ENCODE results near the gene TRMT44.
"Not testable (repeated sequence)": the region's sequence is repeated elsewhere in the genome, so short reads cannot be mapped to it uniquely, and the experiment has no call there.

Gene TRMT44

DNA sequence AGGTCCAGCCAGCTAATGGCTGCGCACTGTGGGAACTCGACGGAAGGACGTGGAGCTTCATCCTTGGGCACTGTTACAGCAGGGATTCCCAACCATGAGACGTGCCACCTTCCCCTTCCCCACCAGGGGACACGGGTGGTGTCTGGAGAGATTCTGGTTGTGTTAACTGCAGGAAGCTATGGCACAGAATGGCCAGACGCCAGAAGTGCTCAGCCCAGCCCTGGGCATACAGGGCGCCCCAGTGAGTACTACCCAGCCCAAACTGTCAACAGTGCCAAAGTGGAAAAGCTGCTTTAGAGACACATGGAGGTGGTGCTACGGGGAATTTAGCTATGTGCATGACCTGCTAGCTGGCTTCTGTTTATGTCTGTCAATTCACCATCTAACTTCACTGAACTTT, 32.8 kb upstream of the TRMT44 start:
- H3K36me3 ChIP-seq (ENCODE audit: insufficient read depth, low read length), result no peaks in the 10 kb centered on the region
- H3K4me1 ChIP-seq (ENCODE audit: control insufficient read depth, insufficient read depth, low read length, unreplicated experiment), result no peaks in the 10 kb centered on the region
- no peaks in the 10 kb centered on the region for H3K79me2 ChIP-seq (ENCODE audit: control insufficient read depth, insufficient read depth, low read length, unreplicated experiment)
- no peak overlapping the region for H3K27ac ChIP-seq (ENCODE audit: low read depth, low read length)
- no peak overlapping the region for H3K4me3 ChIP-seq (ENCODE audit: low read depth, low read length)
- H3K27me3 ChIP-seq (ENCODE audit: insufficient read depth, low read length), result no peaks in the 10 kb centered on the region
- no peak overlapping the region for H2AFZ ChIP-seq (ENCODE audit: low read length, unreplicated experiment)

GRCh38 chr4:8409264-8410065, 31.1 kb upstream of the TRMT44 start:
- Histone ChIP-seq H3K27ac (ENCODE audit: low read depth, low read length) (no peak overlapping the region), H3K4me3 (ENCODE audit: low read depth, low read length) (no peak overlapping the region), H3K79me2 (ENCODE audit: control insufficient read depth, insufficient read depth, low read length, unreplicated experiment) (no peaks in the 10 kb centered on the region), H3K27me3 (ENCODE audit: insufficient read depth, low read length) (no peaks in the 10 kb centered on the region), H3K4me1 (ENCODE audit: control insufficient read depth, insufficient read depth, low read length, unreplicated experiment) (no peaks in the 10 kb centered on the region), H3K36me3 (ENCODE audit: insufficient read depth, low read length) (no peaks in the 10 kb centered on the region), H2AFZ (ENCODE audit: low read length, unreplicated experiment) (no peak overlapping the region)

GRCh38 chr4:8410066-8410625, 30.4 kb upstream of the TRMT44 start:
- Histone ChIP-seq H3K4me3 (ENCODE audit: low read depth, low read length) (no peak overlapping the region), H3K27me3 (ENCODE audit: insufficient read depth, low read length) (no peaks in the 10 kb centered on the region), H3K4me1 (ENCODE audit: control insufficient read depth, insufficient read depth, low read length, unreplicated experiment) (no peaks in the 10 kb centered on the region), H2AFZ (ENCODE audit: low read length, unreplicated experiment) (no peak overlapping the region), H3K36me3 (ENCODE audit: insufficient read depth, low read length) (no peaks in the 10 kb centered on the region), H3K79me2 (ENCODE audit: control insufficient read depth, insufficient read depth, low read length, unreplicated experiment) (no peaks in the 10 kb centered on the region), H3K27ac (ENCODE audit: low read depth, low read length) (no peak overlapping the region)

DNA sequence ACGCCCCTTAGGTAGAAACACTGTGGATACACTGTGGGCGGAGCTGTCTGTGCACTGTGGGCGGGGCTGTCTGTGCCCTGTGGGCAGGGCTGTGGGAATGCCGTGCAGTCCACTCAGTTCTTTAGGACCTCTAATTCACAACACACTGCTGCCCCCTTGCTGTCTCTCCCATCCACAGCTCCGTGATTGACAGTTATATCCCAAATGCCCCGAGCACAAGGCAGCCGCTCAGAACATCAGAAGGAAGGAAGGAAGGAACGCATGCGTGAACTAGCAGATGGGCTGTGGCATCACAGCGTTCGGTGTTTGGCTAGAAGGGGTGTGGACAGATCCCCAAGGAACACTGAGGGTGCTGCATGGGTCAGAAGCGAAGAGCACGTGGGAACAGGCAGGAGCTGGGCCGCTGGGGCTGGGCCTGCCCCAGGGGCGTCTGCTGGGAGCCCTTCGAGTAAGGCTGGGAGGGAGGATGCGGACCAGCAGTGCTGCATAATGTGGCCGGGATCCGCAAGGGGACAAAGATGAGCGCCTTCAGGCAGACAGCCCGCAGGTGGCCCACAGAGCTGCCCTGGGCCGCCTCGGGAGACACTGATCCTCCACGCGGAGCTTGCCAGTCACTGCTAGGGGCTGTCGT, 29.8 kb upstream of the TRMT44 start:
- Histone ChIP-seq H2AFZ (ENCODE audit: low read length, unreplicated experiment) (no peak overlapping the region), H3K27me3 (ENCODE audit: insufficient read depth, low read length) (no peaks in the 10 kb centered on the region), H3K4me1 (ENCODE audit: control insufficient read depth, insufficient read depth, low read length, unreplicated experiment) (no peaks in the 10 kb centered on the region), H3K79me2 (ENCODE audit: control insufficient read depth, insufficient read depth, low read length, unreplicated experiment) (peaks cover 1% of the 10 kb centered on the region), H3K27ac (ENCODE audit: low read depth, low read length) (no peak overlapping the region), H3K4me3 (ENCODE audit: low read depth, low read length) (no peak overlapping the region), H3K36me3 (ENCODE audit: insufficient read depth, low read length) (no peaks in the 10 kb centered on the region)

DNA sequence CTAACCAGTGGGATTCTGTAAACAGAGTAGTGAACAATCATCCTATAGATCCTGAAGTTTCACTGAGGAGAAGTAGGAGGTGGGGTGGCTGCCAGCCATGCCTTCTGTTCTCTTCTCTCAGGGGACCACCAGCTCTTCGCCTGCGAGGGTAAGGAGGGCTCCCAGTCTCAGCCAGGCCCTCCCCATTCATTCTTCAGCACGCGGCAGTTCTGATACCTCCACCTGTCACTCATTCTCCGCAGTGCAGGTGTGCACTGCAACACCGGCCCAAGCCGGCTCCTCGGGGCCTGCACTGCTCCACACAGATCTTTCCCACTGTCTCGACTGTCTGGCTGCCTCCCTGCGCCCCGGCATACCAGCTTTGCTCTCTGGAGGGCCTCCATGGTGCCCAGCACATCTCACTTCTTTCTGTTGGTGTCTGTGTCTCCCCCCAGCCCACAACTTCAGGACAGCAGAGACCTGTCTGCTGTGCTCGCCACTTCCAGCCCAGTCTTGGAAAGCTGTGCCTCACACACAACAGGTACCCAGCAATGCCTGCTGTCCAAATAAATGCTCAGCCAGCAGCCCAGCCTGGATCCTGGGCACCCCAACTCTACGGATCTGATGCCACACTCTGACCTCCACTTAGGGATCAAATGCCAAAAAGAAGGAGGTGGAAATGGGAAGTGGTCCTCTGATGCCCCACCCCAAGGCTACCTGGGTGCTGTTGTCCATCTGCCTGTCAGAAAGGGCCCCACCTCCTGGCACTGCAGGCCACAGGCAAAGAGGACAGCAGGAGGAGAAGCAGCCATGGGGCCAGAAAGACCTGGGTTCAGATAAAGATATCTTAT, 29.0 kb upstream of the TRMT44 start:
- peaks cover 4% of the 10 kb centered on the region for H3K79me2 ChIP-seq (ENCODE audit: control insufficient read depth, insufficient read depth, low read length, unreplicated experiment)
- H2AFZ ChIP-seq (ENCODE audit: low read length, unreplicated experiment), result no peak overlapping the region
- H3K27ac ChIP-seq (ENCODE audit: low read depth, low read length), result no peak overlapping the region

GRCh38 chr4:8412288-8412687, 28.3 kb upstream of the TRMT44 start:
- H2AFZ ChIP-seq (ENCODE audit: low read length, unreplicated experiment), result no peak overlapping the region
- H3K36me3 ChIP-seq (ENCODE audit: insufficient read depth, low read length), result no peaks in the 10 kb centered on the region
- peaks cover 10% of the 10 kb centered on the region for H3K79me2 ChIP-seq (ENCODE audit: control insufficient read depth, insufficient read depth, low read length, unreplicated experiment)
- no peak overlapping the region for H3K27ac ChIP-seq (ENCODE audit: low read depth, low read length)
- H3K4me3 ChIP-seq (ENCODE audit: low read depth, low read length), result no peak overlapping the region
- no peaks in the 10 kb centered on the region for H3K27me3 ChIP-seq (ENCODE audit: insufficient read depth, low read length)
- H3K4me1 ChIP-seq (ENCODE audit: control insufficient read depth, insufficient read depth, low read length, unreplicated experiment), result no peaks in the 10 kb centered on the region

More for the DNA sequence above, 29.0 kb upstream of the TRMT44 start:
- Histone ChIP-seq H3K4me3 (ENCODE audit: low read depth, low read length) (no peak overlapping the region), H3K36me3 (ENCODE audit: insufficient read depth, low read length) (no peaks in the 10 kb centered on the region), H3K4me1 (ENCODE audit: control insufficient read depth, insufficient read depth, low read length, unreplicated experiment) (no peaks in the 10 kb centered on the region), H3K27me3 (ENCODE audit: insufficient read depth, low read length) (no peaks in the 10 kb centered on the region)

- Histone ChIP-seq H3K27ac (ENCODE audit: low read depth, low read length) (no peak overlapping the region), H3K4me1 (ENCODE audit: control insufficient read depth, insufficient read depth, low read length, unreplicated experiment) (peaks cover 1% of the 10 kb centered on the region), H3K4me3 (ENCODE audit: low read depth, low read length) (no peak overlapping the region), H3K36me3 (ENCODE audit: insufficient read depth, low read length) (no peaks in the 10 kb centered on the region), H2AFZ (ENCODE audit: low read length, unreplicated experiment) (no peak overlapping the region), H3K27me3 (ENCODE audit: insufficient read depth, low read length) (no peaks in the 10 kb centered on the region), H3K79me2 (ENCODE audit: control insufficient read depth, insufficient read depth, low read length, unreplicated experiment) (peaks cover 11% of the 10 kb centered on the region)
Measured at GRCh38 chr4:8414377-8414776, 26.2 kb upstream of the TRMT44 start.

DNA sequence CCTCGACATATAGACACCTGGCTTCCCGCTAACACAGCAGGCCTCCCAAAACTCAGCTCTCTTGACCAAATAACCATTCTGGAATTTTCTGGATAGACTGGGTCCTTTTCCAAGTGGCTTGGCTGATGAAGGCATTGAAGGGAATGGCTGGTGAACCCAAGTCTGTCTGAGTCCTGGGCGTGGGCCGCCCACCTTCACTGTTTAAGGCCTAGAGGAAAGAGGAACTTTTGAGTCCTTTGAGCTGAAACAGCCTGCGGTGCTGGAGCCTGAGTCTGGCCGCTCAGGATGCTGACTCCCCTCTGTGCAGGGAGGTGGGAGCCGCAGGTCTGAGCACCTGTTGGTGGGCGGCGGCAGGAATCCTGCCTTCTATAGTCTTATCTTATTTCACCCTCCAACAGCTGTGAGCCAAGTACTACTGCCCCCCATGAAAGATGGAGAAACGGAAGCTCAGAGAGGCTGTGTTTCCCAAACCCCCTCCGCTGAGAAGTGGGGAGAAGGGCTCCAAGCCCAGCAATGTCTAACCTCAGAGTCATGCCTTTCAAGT, 23.4 kb upstream of the TRMT44 start:
- Histone ChIP-seq H3K36me3 (ENCODE audit: insufficient read depth, low read length) (no peaks in the 10 kb centered on the region), H3K79me2 (ENCODE audit: control insufficient read depth, insufficient read depth, low read length, unreplicated experiment) (peaks cover 11% of the 10 kb centered on the region), H3K4me1 (ENCODE audit: control insufficient read depth, insufficient read depth, low read length, unreplicated experiment) (peaks cover 4% of the 10 kb centered on the region), H3K27me3 (ENCODE audit: insufficient read depth, low read length) (no peaks in the 10 kb centered on the region), H2AFZ (ENCODE audit: low read length, unreplicated experiment) (no peak overlapping the region), H3K27ac (ENCODE audit: low read depth, low read length) (no peak overlapping the region), H3K4me3 (ENCODE audit: low read depth, low read length) (no peak overlapping the region)

- H2AFZ ChIP-seq (ENCODE audit: low read length, unreplicated experiment), result no peak overlapping the region
- H3K4me1 ChIP-seq (ENCODE audit: control insufficient read depth, insufficient read depth, low read length, unreplicated experiment), result peaks cover 4% of the 10 kb centered on the region
- no peaks in the 10 kb centered on the region for H3K36me3 ChIP-seq (ENCODE audit: insufficient read depth, low read length)
- H3K79me2 ChIP-seq (ENCODE audit: control insufficient read depth, insufficient read depth, low read length, unreplicated experiment), result peaks cover 11% of the 10 kb centered on the region
- H3K4me3 ChIP-seq (ENCODE audit: low read depth, low read length), result no peak overlapping the region
- no peak overlapping the region for H3K27ac ChIP-seq (ENCODE audit: low read depth, low read length)
- no peaks in the 10 kb centered on the region for H3K27me3 ChIP-seq (ENCODE audit: insufficient read depth, low read length)
Measured at GRCh38 chr4:8419222-8420041, 21.1 kb upstream of the TRMT44 start.

DNA sequence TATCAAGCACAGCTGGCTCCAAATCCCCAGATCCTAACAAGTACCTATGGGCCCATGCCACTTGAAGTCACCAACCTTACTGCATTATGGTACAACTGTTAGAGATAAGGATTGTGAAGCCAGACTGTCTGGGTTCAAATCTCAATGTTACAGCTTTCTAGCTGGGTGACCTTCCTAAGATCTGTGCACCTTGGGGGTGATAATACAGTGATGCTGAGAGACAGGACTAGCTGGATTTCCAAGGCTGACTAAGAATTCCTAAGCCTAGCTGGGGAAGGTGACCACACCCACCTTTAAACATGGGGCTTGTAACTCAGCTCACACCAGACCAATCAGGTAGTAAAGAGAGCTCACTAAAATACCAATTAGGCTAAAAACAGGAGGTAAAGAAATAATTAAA, 20.4 kb upstream of the TRMT44 start:
- not testable (repeated sequence) for H3K4me1 ChIP-seq (ENCODE audit: control insufficient read depth, insufficient read depth, low read length, unreplicated experiment); H2AFZ ChIP-seq (ENCODE audit: low read length, unreplicated experiment); H3K36me3 ChIP-seq (ENCODE audit: insufficient read depth, low read length); H3K27ac ChIP-seq (ENCODE audit: low read depth, low read length); H3K4me3 ChIP-seq (ENCODE audit: low read depth, low read length); H3K27me3 ChIP-seq (ENCODE audit: insufficient read depth, low read length)
- H3K79me2 ChIP-seq (ENCODE audit: control insufficient read depth, insufficient read depth, low read length, unreplicated experiment), result peaks cover 11% of the 10 kb centered on the region

Measured in ACC112 (cell line).